HEK293 (cell line): ENCODE measurements around the gene USE1.

Experiments used
- FEZF1 ChIP-seq: fragments of 450-650 bp; formaldehyde crosslinking; IDR thresholded peaks from 2 replicates; pipeline ENCODE4 v1.5.1; 2016; ENCODE audit warnings: missing biosample characterization, missing genetic modification characterization
- GLIS1 ChIP-seq: fragments of 450-650 bp; formaldehyde crosslinking; IDR thresholded peaks from 2 replicates; pipeline ENCODE4 v1.5.1; 2016; ENCODE audit warnings: missing biosample characterization, missing genetic modification characterization
- IKZF3 ChIP-seq: fragments of 450-650 bp; IDR thresholded peaks from 2 replicates; pipeline ENCODE4 v1.5.0; 2018; ENCODE audit warnings: missing biosample characterization, mild to moderate bottlenecking, missing genetic modification characterization, moderate library complexity
- KLF16 ChIP-seq: fragments of 450-650 bp; formaldehyde crosslinking; IDR thresholded peaks from 2 replicates; pipeline ENCODE4 v1.5.1; 2017; ENCODE audit warnings: missing biosample characterization, missing genetic modification characterization
- KLF9 ChIP-seq: fragments of 450-650 bp; formaldehyde crosslinking; IDR thresholded peaks from 2 replicates; pipeline ENCODE4 v1.5.1; 2016; ENCODE audit warnings: missing biosample characterization, missing genetic modification characterization, low read depth
- MYNN ChIP-seq: fragments of 450-650 bp; formaldehyde crosslinking; IDR thresholded peaks from 2 replicates; pipeline ENCODE4 v1.5.1; 2016; ENCODE audit warnings: missing biosample characterization, missing genetic modification characterization, borderline replicate concordance
- REPIN1 ChIP-seq: fragments of 450-650 bp; formaldehyde crosslinking; IDR thresholded peaks from 2 replicates; pipeline ENCODE4 v1.5.1; 2017; ENCODE audit warnings: missing biosample characterization, missing genetic modification characterization, low read depth
- SP2 ChIP-seq: fragments of 450-650 bp; formaldehyde crosslinking; IDR thresholded peaks from 2 replicates; pipeline ENCODE4 v1.5.1; 2016; ENCODE audit warnings: missing biosample characterization, missing genetic modification characterization
- SP7 ChIP-seq: fragments of 450-650 bp; formaldehyde crosslinking; IDR thresholded peaks from 2 replicates; pipeline ENCODE4 v1.5.1; 2016; ENCODE audit warnings: missing biosample characterization, missing genetic modification characterization
- ZIC2 ChIP-seq: fragments of 450-650 bp; formaldehyde crosslinking; IDR thresholded peaks from 2 replicates; pipeline ENCODE4 v1.5.1; 2016; ENCODE audit warnings: missing biosample characterization, missing genetic modification characterization
- ZNF140 ChIP-seq: fragments of 450-650 bp; formaldehyde crosslinking; IDR thresholded peaks from 2 replicates; pipeline ENCODE4 v1.5.1; 2016; ENCODE audit warnings: missing biosample characterization, missing genetic modification characterization
- ZNF19 ChIP-seq: fragments of 450-650 bp; formaldehyde crosslinking; IDR thresholded peaks from 2 replicates; pipeline ENCODE4; 2016; ENCODE audit warnings: missing biosample characterization, missing genetic modification characterization, low read depth
- ZNF223 ChIP-seq: fragments of 450-650 bp; formaldehyde crosslinking; IDR thresholded peaks from 2 replicates; pipeline ENCODE4 v1.5.1; 2016; ENCODE audit warnings: missing biosample characterization, missing genetic modification characterization
- ZNF24 ChIP-seq: fragments of 450-650 bp; formaldehyde crosslinking; IDR thresholded peaks from 2 replicates; pipeline ENCODE4 v1.5.1; 2016; ENCODE audit warnings: missing biosample characterization, missing genetic modification characterization
- ZNF248 ChIP-seq: fragments of 450-650 bp; formaldehyde crosslinking; IDR thresholded peaks from 2 replicates; pipeline ENCODE4 v1.5.1; 2017; ENCODE audit warnings: missing biosample characterization, missing genetic modification characterization
- ZNF354C ChIP-seq: fragments of 450-650 bp; formaldehyde crosslinking; IDR thresholded peaks from 2 replicates; pipeline ENCODE4 v1.5.1; 2016; ENCODE audit warnings: missing biosample characterization, missing genetic modification characterization, low read depth, borderline replicate concordance
- ZNF394 ChIP-seq: fragments of 450-650 bp; formaldehyde crosslinking; IDR thresholded peaks from 2 replicates; pipeline ENCODE4 v1.5.1; 2016; ENCODE audit warnings: missing biosample characterization, missing genetic modification characterization, mild to moderate bottlenecking, moderate library complexity, borderline replicate concordance
- ZNF473 ChIP-seq: fragments of 450-650 bp; formaldehyde crosslinking; IDR thresholded peaks from 2 replicates; pipeline ENCODE4 v1.5.1; 2017; ENCODE audit warnings: missing biosample characterization, missing genetic modification characterization
- ZNF530 ChIP-seq: fragments of 450-650 bp; formaldehyde crosslinking; IDR thresholded peaks from 2 replicates; pipeline ENCODE4 v1.5.1; 2016; ENCODE audit warnings: low read depth, missing biosample characterization, missing genetic modification characterization
- ZNF596 ChIP-seq: fragments of 450-650 bp; IDR thresholded peaks from 2 replicates; pipeline ENCODE4 v1.5.0; 2018; ENCODE audit warnings: missing biosample characterization, mild to moderate bottlenecking, missing genetic modification characterization, moderate library complexity
- ZNF626 ChIP-seq: fragments of 450-650 bp; sonication (Bioruptor Pico); formaldehyde crosslinking; IDR thresholded peaks from 2 replicates; pipeline ENCODE4 v1.5.1; 2018; ENCODE audit warnings: missing biosample characterization, missing genetic modification characterization, inconsistent platforms
- ZNF701 ChIP-seq: fragments of 450-650 bp; formaldehyde crosslinking; IDR thresholded peaks from 2 replicates; pipeline ENCODE4 v1.5.1; 2016; ENCODE audit warnings: missing biosample characterization, missing genetic modification characterization
- TF ChIP-seq, protein P1 (sequence below): fragments of 450-650 bp; formaldehyde crosslinking; IDR thresholded peaks from 2 replicates; pipeline ENCODE4 v1.5.1; 2016; ENCODE audit warnings: missing biosample characterization, missing genetic modification characterization
- TF ChIP-seq, protein P2 (sequence below): IDR thresholded peaks from 2 replicates; pipeline ENCODE4 v1.6.1; 2011; ENCODE audit warnings: mild to moderate bottlenecking, low read depth, low read length, borderline replicate concordance
- TF ChIP-seq, protein P3 (sequence below): fragments of 450-650 bp; formaldehyde crosslinking; IDR thresholded peaks from 2 replicates; pipeline ENCODE4 v1.5.1; 2016; ENCODE audit warnings: missing biosample characterization, missing genetic modification characterization
- TF ChIP-seq, protein P4 (sequence below): fragments of 450-650 bp; formaldehyde crosslinking; IDR thresholded peaks from 2 replicates; pipeline ENCODE4 v1.5.1; 2016; ENCODE audit warnings: missing biosample characterization, missing genetic modification characterization, borderline replicate concordance
- TF ChIP-seq, protein P5 (sequence below): fragments of 450-650 bp; formaldehyde crosslinking; IDR thresholded peaks from 2 replicates; pipeline ENCODE4 v1.5.1; 2016; ENCODE audit warnings: missing biosample characterization, missing genetic modification characterization

Gene USE1

DNA sequence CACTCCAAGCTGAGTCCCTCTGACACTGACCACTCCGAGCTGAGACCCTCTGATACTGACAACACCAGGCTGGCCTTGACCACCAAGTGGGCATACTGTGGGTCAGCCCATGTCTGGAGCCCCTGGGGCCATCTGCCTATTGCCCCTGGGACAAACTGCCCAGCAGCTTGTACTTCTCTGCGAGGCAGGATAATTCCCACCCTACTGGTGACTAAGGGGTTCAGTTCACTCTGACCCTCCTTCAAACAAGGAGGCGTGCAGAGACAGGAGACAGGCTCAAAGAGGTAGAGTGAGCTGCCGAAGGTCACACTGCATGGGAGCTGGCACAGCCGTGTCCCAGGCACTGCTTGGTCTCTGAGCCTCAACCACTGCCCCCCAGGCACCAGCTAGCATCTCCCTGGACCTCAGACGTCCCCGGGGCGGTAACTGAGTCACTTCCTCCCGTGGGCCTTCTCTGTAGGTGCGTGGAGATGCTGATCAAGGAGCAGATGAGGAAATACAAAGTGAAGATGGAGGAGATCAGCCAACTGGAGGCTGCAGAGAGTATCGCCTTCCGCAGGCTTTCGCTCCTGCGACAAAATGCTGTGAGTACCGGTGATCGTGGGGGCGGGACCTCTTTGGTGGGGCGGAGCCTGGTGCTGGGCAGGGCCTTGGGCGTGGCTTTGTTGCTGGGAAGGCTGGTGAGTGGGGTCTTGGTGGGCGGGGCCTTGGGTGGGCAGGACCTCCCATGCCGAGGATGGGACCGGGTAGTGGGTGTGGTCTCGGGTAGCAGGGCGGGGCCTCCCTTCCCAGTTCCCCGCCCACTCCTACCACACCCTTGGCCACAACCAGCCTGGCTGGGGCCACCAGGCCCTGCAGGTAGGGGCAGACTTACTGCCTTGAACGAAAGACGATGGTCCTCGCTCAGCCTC lies 5.8 kb upstream of the USE1 start (continued):
- TF ChIP-seq, protein P1, sequence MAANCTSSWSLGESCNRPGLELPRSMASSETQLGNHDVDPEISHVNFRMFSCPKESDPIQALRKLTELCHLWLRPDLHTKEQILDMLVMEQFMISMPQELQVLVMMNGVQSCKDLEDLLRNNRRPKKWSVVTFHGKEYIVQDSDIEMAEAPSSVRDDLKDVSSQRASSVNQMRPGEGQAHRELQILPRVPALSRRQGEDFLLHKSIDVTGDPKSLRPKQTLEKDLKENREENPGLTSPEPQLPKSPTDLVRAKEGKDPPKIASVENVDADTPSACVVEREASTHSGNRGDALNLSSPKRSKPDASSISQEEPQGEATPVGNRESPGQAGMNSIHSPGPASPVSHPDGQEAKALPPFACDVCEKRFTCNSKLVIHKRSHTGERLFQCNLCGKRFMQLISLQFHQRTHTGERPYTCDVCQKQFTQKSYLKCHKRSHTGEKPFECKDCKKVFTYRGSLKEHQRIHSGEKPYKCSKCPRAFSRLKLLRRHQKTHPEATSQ (tag by site-specific recombination): no peak
- TF ChIP-seq, protein P2, sequence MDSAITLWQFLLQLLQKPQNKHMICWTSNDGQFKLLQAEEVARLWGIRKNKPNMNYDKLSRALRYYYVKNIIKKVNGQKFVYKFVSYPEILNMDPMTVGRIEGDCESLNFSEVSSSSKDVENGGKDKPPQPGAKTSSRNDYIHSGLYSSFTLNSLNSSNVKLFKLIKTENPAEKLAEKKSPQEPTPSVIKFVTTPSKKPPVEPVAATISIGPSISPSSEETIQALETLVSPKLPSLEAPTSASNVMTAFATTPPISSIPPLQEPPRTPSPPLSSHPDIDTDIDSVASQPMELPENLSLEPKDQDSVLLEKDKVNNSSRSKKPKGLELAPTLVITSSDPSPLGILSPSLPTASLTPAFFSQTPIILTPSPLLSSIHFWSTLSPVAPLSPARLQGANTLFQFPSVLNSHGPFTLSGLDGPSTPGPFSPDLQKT: no peak
- TF ChIP-seq ZNF473 (tag by site-specific recombination) (no peak), ZNF140 (tag by site-specific recombination) (no peak), ZNF19 (tag by site-specific recombination) (no peak), ZNF223 (tag by site-specific recombination) (no peak), ZNF248 (tag by site-specific recombination) (no peak), MYNN (tag by site-specific recombination) (no peak), REPIN1 (tag by site-specific recombination) (no peak), IKZF3 (tag by site-specific recombination) (no peak), ZNF354C (no peak), GLIS1 (0 out of 2 replicates have a peak, but pooled peaks have one; percentile 8), SP2 (tag by site-specific recombination) (peak; percentile 92), ZNF626 (tag by site-specific recombination) (no peak), ZIC2 (no peak), ZNF24 (tag by site-specific recombination) (no peak), ZNF530 (tag by site-specific recombination) (no peak), ZNF701 (tag by site-specific recombination) (no peak), ZNF596 (tag by site-specific recombination) (no peak), KLF9 (tag by site-specific recombination) (peak; percentile 98), ZNF394 (tag by site-specific recombination) (no peak), SP7 (tag by site-specific recombination) (no peak), FEZF1 (no peak), KLF16 (tag by site-specific recombination) (peak; percentile 54; the same call in 1 of the 2 replicates)
- TF ChIP-seq, protein P3, sequence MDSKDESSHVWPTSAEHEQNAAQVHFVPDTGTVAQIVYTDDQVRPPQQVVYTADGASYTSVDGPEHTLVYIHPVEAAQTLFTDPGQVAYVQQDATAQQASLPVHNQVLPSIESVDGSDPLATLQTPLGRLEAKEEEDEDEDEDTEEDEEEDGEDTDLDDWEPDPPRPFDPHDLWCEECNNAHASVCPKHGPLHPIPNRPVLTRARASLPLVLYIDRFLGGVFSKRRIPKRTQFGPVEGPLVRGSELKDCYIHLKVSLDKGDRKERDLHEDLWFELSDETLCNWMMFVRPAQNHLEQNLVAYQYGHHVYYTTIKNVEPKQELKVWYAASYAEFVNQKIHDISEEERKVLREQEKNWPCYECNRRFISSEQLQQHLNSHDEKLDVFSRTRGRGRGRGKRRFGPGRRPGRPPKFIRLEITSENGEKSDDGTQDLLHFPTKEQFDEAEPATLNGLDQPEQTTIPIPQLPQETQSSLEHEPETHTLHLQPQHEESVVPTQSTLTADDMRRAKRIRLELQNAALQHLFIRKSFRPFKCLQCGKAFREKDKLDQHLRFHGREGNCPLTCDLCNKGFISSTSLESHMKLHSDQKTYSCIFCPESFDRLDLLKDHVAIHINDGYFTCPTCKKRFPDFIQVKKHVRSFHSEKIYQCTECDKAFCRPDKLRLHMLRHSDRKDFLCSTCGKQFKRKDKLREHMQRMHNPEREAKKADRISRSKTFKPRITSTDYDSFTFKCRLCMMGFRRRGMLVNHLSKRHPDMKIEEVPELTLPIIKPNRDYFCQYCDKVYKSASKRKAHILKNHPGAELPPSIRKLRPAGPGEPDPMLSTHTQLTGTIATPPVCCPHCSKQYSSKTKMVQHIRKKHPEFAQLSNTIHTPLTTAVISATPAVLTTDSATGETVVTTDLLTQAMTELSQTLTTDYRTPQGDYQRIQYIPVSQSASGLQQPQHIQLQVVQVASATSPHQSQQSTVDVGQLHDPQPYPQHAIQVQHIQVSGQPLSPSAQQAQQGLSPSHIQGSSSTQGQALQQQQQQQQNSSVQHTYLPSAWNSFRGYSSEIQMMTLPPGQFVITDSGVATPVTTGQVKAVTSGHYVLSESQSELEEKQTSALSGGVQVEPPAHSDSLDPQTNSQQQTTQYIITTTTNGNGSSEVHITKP: no peak
- TF ChIP-seq, protein P4, sequence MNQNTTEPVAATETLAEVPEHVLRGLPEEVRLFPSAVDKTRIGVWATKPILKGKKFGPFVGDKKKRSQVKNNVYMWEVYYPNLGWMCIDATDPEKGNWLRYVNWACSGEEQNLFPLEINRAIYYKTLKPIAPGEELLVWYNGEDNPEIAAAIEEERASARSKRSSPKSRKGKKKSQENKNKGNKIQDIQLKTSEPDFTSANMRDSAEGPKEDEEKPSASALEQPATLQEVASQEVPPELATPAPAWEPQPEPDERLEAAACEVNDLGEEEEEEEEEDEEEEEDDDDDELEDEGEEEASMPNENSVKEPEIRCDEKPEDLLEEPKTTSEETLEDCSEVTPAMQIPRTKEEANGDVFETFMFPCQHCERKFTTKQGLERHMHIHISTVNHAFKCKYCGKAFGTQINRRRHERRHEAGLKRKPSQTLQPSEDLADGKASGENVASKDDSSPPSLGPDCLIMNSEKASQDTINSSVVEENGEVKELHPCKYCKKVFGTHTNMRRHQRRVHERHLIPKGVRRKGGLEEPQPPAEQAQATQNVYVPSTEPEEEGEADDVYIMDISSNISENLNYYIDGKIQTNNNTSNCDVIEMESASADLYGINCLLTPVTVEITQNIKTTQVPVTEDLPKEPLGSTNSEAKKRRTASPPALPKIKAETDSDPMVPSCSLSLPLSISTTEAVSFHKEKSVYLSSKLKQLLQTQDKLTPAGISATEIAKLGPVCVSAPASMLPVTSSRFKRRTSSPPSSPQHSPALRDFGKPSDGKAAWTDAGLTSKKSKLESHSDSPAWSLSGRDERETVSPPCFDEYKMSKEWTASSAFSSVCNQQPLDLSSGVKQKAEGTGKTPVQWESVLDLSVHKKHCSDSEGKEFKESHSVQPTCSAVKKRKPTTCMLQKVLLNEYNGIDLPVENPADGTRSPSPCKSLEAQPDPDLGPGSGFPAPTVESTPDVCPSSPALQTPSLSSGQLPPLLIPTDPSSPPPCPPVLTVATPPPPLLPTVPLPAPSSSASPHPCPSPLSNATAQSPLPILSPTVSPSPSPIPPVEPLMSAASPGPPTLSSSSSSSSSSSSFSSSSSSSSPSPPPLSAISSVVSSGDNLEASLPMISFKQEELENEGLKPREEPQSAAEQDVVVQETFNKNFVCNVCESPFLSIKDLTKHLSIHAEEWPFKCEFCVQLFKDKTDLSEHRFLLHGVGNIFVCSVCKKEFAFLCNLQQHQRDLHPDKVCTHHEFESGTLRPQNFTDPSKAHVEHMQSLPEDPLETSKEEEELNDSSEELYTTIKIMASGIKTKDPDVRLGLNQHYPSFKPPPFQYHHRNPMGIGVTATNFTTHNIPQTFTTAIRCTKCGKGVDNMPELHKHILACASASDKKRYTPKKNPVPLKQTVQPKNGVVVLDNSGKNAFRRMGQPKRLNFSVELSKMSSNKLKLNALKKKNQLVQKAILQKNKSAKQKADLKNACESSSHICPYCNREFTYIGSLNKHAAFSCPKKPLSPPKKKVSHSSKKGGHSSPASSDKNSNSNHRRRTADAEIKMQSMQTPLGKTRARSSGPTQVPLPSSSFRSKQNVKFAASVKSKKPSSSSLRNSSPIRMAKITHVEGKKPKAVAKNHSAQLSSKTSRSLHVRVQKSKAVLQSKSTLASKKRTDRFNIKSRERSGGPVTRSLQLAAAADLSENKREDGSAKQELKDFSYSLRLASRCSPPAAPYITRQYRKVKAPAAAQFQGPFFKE (tag by site-specific recombination): no peak
- TF ChIP-seq, protein P5, sequence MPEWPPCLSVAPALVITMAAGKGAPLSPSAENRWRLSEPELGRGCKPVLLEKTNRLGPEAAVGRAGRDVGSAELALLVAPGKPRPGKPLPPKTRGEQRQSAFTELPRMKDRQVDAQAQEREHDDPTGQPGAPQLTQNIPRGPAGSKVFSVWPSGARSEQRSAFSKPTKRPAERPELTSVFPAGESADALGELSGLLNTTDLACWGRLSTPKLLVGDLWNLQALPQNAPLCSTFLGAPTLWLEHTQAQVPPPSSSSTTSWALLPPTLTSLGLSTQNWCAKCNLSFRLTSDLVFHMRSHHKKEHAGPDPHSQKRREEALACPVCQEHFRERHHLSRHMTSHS (tag by site-specific recombination): no peak
